Activated CD4-positive, alpha-beta T cell treated with anti-CD3 and anti-CD28 coated beads, Interleukin-2, Interleukin-6, amounts not matched to agents 100 ng/mL and 50 ng/mL, durations not matched to agents 16 hours and 8 hours (primary cell): ENCODE results near the gene PRDX3.
"Not testable (repeated sequence)": the region's sequence is repeated elsewhere in the genome, so short reads cannot be mapped to it uniquely, and the experiment has no call there.

Experiments used
- DNase-seq: peaks from one replicate; pipeline ENCODE4 v3.0.0-alpha.2; 2020

The PRDX3 gene

DNA sequence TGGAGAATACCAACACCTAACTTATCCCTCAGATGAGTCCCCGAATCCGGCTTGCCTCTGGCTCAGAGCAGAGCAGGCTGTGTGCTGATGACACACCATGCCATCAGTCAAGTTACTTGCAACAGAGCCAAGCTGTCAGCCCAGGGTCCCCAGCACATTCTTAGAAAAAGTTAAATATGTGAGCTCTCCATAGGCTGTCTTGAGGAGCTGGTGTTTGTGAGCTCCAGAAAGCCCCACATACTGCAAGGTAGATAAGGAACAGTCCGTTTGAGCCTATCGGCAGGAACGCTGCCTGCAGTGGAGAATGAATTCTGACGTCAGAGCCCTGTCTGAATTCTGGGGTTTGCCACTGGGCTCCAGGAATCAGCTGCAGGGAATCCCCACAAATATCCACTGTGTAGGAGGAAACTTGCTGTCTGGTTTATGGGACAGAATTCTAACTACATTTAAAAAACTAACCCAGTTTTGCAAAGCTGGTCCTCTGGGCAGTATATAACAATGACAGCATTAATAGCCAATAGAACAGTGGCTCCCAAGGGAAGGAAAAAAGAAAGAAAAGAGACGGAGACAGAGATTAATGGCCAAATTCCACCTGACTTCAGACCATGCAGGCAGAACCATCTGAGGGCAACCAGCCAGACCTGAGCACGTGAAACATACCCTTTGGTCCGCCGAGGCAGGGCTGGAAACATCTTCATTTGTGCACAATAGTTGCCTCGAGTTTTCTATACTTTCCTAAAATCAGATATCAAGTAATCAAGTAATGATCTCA lies 16.7 kb downstream of the PRDX3 start:
- no peak for DNase-seq

DNA sequence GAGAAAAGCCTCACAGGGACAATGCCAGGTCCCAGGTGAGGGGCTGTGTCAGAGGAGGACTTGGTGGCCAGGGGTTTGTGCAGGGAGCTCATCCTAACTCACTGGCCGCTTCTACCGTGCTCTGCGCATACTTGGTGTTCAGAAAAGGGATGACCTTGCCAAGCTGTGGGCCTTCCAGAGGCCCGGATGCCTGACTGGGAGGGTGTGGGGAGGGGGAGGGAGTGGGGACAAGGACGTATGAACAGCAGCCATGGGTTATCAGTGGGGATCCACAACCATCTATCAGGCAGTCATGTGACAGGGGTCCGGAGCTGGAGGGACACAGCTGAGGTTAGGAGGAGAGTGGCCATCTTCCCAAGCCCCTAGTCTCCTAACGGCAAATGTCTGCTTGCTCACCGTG lies 19.3 kb downstream of the PRDX3 start:
- no peak for DNase-seq

DNA sequence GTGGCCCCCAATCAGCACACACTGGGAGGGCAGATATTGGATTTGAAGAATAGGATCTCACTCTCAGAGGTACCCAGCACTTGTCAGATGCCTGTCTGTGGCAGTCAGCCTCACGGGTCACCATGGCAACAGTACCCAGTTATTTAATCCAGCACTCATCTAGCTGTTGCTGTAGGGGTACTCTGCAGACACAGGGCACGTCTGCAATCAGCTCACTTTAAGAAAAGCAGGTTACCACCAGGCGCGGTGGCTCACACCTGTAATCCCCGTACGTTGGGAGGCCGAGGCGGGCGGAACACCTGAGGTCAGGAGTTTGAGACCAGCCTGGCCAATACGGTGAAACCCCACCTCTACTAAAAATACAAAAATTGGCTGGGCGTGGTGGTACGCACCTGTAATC lies 25.0 kb downstream of the PRDX3 start:
- DNase-seq: no peak

DNA sequence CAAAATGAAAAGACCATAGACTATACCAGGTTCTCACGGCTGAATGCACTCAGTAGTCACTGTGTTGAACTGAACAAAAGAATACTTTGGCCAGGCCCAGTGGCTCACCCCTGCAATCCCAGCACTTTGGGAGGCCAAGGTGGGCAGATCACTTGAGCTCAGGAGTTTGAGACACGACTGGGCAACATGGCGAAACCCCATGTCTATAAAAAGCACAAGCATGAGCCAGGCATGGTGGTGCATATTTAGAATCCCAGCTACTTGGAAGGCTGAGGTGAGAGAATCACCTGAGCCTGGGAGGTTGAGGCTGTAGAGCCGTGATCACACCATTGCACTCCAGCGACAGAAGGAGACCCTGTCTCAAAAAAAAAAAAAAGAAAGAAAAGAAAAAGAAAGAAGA lies 25.6 kb downstream of the PRDX3 start:
- no peak for DNase-seq

DNA sequence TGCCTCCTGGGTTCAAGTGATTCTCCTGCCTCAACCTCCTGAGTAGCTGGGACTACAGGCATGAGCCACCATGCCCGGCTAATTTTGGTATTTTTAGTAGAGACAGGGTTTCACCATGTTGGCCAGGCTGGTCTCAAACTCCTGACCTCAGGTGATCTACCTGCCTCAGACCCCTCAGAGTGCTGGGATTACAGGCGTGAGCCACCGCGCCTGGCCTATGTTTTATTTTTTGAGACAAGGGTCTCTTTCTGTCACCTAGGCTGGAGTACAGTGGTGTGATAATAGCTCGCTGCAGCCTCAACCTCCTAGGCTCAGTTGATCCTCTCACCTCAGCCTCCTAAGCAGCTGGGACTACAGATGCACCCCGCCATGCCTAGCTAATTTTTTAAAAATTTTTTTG lies 27.0 kb downstream of the PRDX3 start:
- DNase-seq: not testable (repeated sequence)

DNA sequence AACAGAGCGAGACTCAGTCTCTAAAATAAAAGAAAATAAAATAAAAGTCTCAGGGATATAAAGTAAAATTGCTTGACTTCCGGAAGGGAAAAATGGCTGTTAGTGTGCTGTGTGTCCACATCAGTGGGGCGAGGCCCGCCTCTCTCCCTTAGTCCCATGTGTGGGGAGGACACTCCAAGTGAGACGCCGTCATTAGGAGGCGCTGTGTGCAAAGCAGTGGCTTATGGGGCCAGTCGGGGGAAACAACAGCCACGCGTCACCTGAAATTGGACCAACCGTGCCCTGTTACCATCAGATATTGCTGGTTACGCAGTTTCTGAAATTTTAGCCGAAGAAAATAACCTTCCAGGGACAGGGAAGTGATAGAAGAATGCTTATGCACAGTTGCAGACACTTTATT lies 28.9 kb downstream of the PRDX3 start:
- DNase-seq: no peak

DNA sequence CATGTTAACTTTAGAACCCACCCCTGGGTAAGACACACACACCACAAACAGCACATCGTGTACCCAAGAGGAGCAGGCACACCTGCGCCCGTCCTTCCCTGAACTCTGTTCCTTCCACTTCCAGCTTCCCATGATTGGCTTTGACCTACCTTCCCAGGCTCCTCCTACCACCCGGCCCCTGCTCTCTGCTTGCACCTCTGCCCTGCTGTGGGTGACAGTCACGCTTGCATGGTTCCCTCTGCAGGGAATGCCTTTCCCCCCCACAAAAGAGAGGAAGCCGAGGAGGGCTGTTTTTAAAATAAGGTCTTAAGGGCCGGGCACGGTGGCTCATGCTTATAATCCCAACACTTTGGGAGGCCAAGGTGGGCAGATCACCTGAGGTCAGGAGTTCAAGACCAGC lies 29.5 kb downstream of the PRDX3 start:
- DNase-seq: no peak

DNA sequence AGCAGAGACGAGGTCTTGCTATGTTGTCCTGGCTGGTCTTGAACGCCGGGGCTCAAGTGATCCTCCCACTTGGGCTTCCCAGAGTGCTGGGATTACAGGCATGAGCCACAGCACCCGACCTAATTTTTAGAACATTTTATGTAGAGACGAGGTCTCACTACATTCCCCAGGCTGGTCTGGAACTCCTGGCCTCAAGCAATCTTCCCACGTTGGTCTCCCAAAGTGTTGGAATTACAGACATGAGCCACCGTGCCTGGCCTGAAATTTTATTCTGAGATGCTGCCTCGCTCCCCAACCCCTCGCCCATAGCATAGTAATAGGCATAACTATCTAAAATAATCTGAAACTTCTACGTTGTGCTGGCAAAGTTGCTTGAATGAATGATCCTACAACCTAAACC lies 35.0 kb downstream of the PRDX3 start:
- DNase-seq: no peak

DNA sequence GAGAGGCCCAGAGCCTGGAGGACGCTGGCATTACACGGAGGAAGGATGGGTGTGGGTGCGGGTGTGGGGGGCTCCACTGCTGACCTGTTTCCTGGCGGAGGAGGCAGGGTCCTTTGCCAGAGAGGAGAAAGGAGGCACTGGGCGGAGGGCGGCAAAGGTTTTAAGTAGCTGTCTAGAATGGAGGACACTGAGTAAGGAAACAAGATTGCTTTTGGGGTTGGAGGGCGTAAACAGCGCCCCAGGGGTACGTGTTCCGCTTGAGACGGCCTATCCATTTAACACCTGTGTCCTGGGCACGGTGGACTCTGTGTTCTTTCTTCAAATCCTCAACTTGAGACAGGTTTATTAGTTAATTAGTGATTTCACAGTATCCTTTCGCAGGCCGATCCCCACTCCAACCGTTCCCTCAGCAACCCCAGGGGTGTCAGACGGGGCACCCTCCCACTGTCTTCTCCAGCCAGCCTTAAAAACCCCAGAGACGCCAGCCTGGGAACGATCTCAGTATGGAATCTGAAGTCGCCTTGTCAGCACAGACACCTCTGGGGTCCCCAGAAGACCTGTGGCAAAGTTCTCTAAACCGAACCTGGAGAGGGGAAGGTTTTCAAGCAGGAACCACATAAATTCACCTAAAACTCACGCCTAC lies 37.9 kb downstream of the PRDX3 start:
- no peak for DNase-seq

DNA sequence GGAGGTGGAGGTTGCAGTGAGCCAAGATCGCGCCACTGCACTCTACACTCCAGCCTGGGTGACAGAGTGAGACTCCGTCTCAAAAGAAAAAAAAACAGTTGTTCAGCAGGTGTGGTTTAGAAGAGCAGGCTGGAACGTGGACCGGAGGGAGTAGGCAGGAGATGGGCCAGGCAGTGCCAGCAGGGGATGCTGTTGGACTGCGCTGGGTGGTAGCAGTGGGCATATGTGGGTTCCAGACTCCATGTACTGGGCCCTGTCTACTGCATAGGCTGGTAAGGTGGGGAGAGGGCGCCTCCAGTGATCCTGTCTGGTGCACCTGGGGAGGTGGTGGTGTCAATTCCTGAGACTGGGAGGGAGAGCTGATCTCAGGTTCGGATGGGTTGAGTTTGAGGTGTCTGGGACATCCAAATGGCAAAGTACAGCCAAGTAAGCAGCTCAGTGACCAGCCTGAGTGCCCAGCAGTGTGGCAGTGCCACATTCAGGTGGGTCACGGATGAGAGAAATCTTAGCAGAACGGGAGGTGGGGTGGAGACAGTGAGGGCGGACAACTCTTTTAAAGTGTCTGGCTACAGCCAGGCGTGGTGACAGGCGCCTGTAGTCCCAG lies 39.0 kb downstream of the PRDX3 start:
- DNase-seq: peak; percentile 52

DNA sequence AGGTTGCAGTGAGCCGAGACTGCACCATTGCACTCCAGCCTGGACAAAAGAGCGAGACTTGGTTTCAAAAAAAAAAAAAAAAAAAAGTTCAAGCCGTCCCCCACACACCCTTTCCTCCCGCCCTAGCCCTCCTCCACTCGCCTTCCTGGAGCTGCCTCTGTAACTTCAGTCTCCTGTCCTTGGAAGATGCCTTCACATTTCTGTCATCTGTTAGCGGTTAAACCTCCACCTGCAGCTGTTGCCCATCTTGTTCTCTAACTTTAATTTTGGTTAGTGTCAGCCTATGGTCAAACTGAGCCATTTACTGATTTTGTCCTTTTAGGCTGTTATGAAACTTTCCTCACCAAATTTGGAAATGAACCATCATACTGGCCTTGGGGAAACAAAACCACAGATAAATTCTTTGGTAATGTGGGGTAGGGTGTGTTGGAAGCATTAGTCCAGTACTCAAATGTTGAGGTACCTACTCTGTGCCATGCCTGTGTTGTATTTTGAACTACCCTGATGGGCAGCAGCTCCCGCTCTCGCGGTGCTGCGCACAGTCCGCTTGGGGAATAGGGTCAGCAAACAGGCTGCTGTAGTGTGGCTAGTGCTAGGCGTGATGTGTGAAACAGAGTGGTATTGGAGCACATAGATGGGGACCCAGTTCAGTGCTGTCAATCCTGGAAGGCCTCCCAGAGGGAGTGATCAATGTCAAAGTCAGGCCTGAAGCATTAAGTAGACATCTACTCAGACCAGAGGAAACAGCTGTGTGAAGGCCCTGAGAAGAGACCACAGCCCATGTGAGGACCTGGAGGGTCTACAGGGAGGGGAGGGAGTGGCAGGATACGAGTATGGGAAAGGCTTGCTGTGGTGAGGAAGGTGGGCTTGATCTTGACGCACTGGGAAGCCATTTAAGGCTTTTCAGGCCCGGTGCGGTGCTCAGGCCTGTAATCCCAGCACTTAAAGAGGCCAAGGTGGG lies 40.0 kb downstream of the PRDX3 start:
- no peak for DNase-seq

DNA sequence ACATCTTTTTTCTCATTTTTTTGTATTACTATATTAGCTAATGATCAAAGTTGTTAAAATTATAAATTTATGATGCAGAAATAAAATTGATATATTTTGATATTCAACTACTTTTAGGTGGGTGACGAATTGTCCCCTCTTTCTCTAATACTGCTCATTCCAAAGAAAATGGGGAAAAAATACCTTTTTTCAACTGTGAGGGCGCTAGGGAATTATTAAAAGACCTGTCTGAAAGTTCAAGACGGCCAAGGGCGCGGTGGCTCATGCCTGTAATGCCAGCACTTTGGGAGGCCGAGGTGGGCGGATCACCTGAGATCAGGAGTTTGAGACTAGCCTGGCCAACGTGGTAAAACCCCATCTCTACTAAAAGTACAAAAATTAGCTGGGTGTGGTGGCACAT lies 40.7 kb downstream of the PRDX3 start:
- not testable (repeated sequence) for DNase-seq

DNA sequence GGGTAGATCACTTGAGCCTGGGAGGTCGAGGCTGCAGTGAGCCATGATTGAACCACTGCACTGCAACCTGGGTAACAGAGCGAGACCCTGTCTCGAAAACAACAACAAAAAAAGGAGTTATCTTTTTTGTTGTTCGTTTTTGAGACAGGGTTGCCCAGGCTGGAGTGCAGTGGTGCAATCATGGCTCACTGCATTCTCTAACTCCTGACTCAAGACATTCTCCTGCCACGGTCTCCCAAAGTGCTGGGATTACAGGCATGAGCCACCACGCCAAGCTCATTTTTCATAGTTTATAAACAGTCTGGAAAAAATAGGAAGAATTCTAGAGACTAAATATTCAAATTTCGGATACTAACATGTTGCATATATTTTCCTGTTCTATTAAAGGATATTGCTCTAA lies 42.5 kb downstream of the PRDX3 start:
- no peak for DNase-seq

DNA sequence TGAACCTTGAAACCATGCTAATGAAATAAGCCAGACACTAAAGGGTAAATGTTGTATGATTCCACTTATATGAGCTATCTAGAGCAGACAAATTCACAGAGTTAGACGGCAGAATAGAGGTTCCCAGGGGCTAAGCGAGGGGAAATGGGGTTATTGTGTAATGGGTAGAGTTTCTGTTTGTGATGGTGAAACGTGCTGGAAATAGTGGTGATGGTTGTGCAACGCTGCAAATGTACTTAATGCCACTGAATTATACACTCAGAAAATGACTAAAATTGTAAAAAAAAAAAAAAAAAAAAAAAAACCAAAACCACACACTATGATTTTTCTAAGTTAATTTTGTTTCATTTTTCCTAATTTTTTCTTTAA lies 43.1 kb downstream of the PRDX3 start:
- peak; percentile 72 for DNase-seq

DNA sequence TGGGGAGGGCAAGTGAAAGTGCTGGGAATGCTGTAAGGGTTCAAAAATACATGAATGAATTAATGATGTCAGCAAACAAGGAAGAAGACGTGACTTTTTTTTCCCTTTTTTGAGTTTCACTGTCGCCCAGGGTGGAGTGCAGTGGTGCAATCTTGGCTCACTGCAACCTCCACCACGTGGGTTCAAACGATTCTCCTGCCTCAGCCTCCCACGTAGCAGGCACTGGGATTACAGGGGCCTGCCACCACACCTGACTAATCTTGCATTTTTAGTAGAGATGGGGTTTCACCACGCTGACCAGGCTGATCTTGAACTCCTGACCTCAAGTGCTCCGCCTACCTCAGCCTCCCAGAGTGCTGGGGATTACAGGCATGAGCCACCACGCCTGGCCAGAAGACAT lies 44.7 kb downstream of the PRDX3 start:
- DNase-seq: peak; percentile 70

DNA sequence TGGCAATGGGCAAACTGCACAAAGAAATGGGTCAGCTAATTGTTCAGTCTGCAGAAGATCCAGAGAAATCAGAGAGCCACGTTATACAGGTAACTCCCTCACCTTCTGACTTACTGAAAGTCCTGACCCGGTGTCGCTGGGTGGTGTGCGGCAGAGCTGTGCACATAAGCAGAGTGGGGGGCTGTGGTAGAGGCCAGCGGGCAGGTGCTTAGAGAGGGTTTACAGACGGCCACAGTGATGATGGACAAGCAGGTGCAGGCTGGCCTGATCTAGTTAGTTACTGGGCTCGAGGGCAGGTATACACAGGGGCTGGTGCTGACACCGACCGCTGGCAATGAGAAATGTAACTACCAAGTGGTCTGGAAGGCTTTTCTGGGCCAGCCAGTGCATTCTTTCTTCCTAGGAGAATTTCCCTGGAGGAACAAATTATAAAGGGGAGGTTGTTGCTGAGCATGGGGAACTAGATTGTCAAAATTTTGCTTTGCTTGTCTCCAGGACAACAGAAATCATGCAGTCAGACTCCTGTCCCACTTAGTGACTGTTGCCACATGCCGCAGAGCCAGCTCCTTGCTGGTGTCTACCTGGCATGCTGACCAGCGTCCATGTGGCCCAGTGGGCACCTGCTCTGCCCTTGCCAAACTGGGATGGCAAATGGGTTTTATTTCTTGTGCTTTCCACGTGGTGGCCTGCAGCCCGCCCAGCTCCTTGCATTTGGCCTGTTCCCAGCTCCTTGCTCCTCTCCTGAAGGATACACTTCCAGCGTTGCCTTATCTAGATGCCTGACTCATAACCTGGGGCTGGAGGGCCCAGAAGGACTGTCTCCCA lies 45.9 kb downstream of the PRDX3 start:
- no peak for DNase-seq

DNA sequence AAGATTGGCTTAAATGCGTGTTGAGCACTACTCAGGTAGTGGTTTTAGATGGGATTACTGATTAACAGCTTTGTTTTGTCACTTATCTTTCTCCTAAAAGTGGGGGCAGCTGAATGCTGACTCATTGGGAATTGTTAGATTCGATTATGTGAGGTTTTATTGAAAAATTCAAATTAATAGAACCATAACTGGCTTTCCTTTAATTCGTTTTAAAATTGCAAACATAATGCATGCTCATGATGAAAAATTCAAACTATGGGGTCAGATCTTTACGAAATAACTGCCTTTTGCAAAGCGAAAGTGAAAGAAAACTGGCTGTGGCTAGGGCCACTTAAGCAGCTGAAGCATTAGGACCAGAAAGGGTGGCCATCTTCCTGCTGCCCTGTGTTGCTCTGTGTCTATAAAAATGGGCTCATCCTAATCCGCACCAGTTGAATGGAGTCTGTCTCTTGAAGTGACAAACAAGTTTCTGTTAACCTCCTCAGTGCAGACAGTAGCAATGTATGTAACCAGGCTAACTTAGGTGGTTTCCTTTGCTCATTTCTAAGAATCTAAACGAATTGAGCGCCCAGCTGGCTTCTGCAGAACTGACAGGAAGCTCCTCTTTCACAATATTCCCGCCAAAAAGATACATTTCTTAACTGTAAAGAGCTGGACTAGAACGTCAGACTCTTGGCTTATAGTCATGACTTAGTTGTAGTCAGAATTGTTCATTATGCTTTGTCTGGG lies 46.9 kb downstream of the PRDX3 start:
- DNase-seq: peak; percentile 89

DNA sequence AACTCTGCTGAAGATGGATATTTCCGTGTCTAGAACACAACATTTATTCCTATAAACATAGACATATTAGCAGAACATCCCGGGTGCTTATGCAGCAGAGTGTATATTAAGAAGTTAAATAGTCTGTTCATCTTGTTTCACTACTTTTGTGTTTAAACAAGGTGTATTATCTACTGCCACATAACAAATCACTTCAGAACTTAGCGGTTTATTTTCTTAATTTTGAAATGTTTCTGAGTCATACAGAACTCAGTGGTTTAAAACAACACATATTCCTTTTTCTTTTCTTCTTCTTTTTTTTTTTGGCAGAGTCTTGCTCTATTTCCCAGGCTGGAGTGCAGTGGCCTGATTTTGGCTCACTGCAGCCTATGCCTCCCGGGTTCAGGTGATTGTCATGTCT lies 48.9 kb downstream of the PRDX3 start:
- DNase-seq: no peak

DNA sequence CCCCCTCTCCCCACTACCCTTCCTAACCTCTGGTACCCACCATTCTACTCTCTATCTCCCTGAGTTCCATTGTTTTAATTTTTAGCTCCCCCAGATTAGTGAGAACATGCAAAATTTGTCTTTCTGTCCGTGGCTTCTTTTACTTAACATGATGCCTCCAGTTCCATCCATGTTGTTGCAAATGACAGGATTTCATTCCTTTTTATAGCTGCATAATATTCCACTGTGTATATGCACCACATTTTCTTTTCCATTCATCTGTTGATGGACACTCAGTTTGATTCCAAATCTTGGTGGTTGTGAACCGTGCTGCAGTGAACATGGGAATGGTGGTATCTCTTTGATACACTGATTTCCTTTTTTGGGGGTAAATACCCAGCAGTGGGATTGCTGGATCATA lies 52.7 kb downstream of the PRDX3 start:
- DNase-seq: no peak

DNA sequence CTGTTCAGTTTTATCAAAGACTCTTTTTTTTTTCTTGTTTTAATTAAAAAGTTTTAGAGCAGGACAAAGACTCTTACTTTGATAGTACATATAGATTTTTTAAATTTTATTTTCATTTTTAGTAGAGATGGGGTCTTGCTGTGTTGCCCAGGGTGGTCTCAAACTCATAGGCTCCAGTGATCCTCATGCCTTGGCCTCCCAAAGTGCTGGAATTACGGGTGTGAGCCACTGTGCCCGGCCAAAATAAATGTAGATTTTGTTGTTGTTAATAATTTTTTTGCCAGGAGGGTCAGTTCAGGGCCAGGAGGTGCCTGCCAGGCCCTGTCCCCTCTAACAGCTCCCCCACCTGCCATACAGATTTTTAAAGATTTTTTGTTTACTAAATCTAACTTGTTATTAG lies 57.7 kb downstream of the PRDX3 start:
- no peak for DNase-seq

DNA sequence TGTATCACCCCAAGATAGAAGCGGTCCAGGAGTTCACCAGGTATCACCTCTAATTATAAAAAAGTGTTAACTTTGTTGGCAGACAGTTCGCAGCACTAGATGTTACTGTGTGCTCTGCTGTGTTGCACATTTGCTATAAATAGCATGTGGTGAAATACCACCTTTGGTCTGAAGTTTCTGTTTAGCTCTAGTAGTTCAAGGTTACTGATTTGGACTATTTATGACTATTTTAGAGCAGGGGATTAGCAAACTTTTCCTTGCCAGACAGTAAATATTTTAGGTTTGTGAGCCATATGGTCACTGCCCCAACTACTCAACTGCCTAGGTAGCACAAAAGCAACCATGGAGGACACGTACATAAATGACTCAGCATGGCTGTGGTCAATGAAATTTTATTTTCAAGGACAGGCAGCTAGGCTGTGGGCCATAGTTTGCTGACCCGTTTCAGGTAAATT lies 58.2 kb downstream of the PRDX3 start:
- DNase-seq: no peak

DNA sequence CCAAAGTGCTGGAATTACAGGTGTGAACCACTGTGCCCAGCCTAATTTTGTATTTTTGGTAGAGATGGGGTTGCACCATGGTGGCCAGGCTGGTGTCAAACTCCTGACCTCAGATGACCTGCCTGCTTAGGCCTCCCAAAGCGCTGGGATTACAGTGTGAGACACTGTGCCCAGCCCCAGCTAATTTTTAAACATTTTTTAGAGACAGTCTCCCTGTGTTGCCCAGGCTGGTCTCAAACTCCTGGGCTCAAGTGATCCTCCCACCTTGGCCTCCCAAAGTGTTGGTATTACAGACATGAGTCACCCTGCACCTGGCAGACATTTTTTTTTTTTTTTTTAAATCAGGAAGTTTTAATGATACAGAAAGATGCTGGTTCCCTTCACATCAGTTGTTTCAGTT lies 59.2 kb downstream of the PRDX3 start:
- no peak for DNase-seq
